MCF 10A (cell line): ENCODE measurements around the gene CCDC88B. TPM values are rescaled to one million over a fixed set of nuclear protein-coding genes. Genes with fewer than 3 reads are reported as not detected.

Source experiments
- BruUV-seq: library from RNA; stranded (reverse); fragments of 400-500 nt; replicated peaks from 2 replicates; lab custom pipeline; 2021; lab: Mats Ljungman, UMichigan
- CTCF ChIA-PET: fragments of 300-600 bp; sonication (Branson Sonifier 250); formaldehyde crosslinking; extraction: SDS; loops from one replicate; lab custom pipeline; 2021; ENCODE audit warnings: antibody characterized with exemption, inconsistent platforms; lab: Yijun Ruan, JAX
- POLR2A ChIA-PET: fragments of 300-600, 350-650 bp; sonication (Branson Sonifier 250); formaldehyde crosslinking; extraction: SDS; loops from one replicate; lab custom pipeline; 2020; ENCODE audit warnings: antibody characterized with exemption, inconsistent platforms; lab: Yijun Ruan, JAX
- DNase-seq: peaks from one replicate; pipeline ENCODE4 v3.0.0-alpha.2; 2018; ENCODE audit not compliant: unreplicated experiment
- H3K27ac Mint-ChIP-seq: one replicate; pipeline ENCODE4 v1.8.0; 2022; ENCODE audit warnings: mild to moderate bottlenecking, low read depth, mixed read lengths; ENCODE audit not compliant: unreplicated experiment
- H3K27me3 Mint-ChIP-seq: one replicate; pipeline ENCODE4 v1.8.0; 2022; ENCODE audit warnings: mixed read lengths; ENCODE audit not compliant: insufficient read depth, unreplicated experiment
- H3K36me3 Mint-ChIP-seq: one replicate; pipeline ENCODE4 v1.8.0; 2022; ENCODE audit warnings: mild to moderate bottlenecking, moderate library complexity, mixed read lengths; ENCODE audit not compliant: insufficient read depth, unreplicated experiment
- H3K4me1 Mint-ChIP-seq: one replicate; pipeline ENCODE4 v1.8.0; 2022; ENCODE audit warnings: mixed read lengths; ENCODE audit not compliant: insufficient read depth, unreplicated experiment
- H3K4me3 Mint-ChIP-seq: one replicate; pipeline ENCODE4 v1.8.0; 2022; ENCODE audit warnings: mild to moderate bottlenecking, moderate library complexity, mixed read lengths; ENCODE audit not compliant: unreplicated experiment
- H3K9me3 Mint-ChIP-seq: one replicate; pipeline ENCODE4 v1.8.0; 2022; ENCODE audit warnings: mixed read lengths; ENCODE audit not compliant: unreplicated experiment
- CTCF ChIP-seq: fragments of 200-600 bp; IDR thresholded peaks from one replicate; pipeline ENCODE4 v1.8.0; 2022; ENCODE audit warnings: antibody characterized with exemption, mild to moderate bottlenecking; ENCODE audit not compliant: unreplicated experiment
- intact Hi-C: fragments of 100-400 bp; cut with micrococcal nuclease; formaldehyde crosslinking; loops from 2 replicates; pipeline ENCODE4 v1.14.1; 2022
- total RNA-seq: library from RNA; stranded (reverse); gene quantifications from 2 replicates; pipeline ENCODE4 v1.2.3, GENCODE V29; 2022

CCDC88B gene
- total RNA-seq, 1 experiment from 2014 or later: 4.2 TPM

GRCh38 chr11:64344787-64345186, 4.8 kb downstream of the CCDC88B start:
- DNase-seq: no peak
- Mint-ChIP-seq H3K27ac (no peak overlapping the region), H3K36me3 (no peaks in the 10 kb centered on the region), H3K4me1 (peaks cover 17% of the 10 kb centered on the region), H3K9me3 (no peaks in the 10 kb centered on the region), H3K27me3 (no peaks in the 10 kb centered on the region), H3K4me3 (no peak overlapping the region)
- intact Hi-C loops: no loop called here
- no peak for TF ChIP-seq CTCF
- ChIA-PET POLR2A (interaction anchor here (1.5 to 5.9 kb wide), 2 partner anchors 9 to 26 kb away, joined by 3 to 39 read pairs; partner anchors contain the start of genes PRDX5 and TRMT112), CTCF (interaction anchor here (0.6 to 1.6 kb wide), 8 partner anchors 8 to 694 kb away, joined by 3 to 8 read pairs (median 4); partner anchors contain the start of genes PRDX5, RPS6KA4 and TRMT112)
- no TSS peak for BruUV-seq

- Mint-ChIP-seq H3K27ac (no peak overlapping the region), H3K36me3 (no peaks in the 10 kb centered on the region), H3K4me3 (no peak overlapping the region), H3K27me3 (no peaks in the 10 kb centered on the region), H3K4me1 (peaks cover 13% of the 10 kb centered on the region), H3K9me3 (no peaks in the 10 kb centered on the region)
- no peak for TF ChIP-seq CTCF
- DNase-seq: peak; percentile 83
- ChIA-PET CTCF (interaction anchor here (1.0 to 2.2 kb wide), 3 partner anchors 8 to 26 kb away, joined by 4 to 14 read pairs (median 5); no protein-coding TSS in a partner anchor), POLR2A (interaction anchor here (0.7 to 5.9 kb wide), 6 partner anchors 8 to 29 kb away, joined by 3 to 39 read pairs (median 6); partner anchors contain the start of genes PRDX5 and TRMT112)
- BruUV-seq: no TSS peak
- intact Hi-C loops: no loop called here
These were observed 7.3 kb downstream of the CCDC88B start for GRCh38 chr11:64347193-64347867.

GRCh38 chr11:64348383-64349024, 8.5 kb downstream of the CCDC88B start:
- no TSS peak for BruUV-seq
- ChIA-PET CTCF (interaction anchor here (0.6 to 2.4 kb wide), 6 partner anchors 10 to 98 kb away, joined by 3 to 20 read pairs (median 6); partner anchors contain the start of genes PLCB3, PRDX5 and TRMT112), POLR2A (interaction anchor here (0.6 to 5.9 kb wide), 4 partner anchors 9 to 37 kb away, joined by 3 to 39 read pairs (median 4); partner anchors contain the start of genes PRDX5, RPS6KA4 and TRMT112)
- H3K4me3 Mint-ChIP-seq: no peak overlapping the region
- intact Hi-C loops: no loop called here
- no peak for TF ChIP-seq CTCF
- H3K27ac Mint-ChIP-seq: no peak overlapping the region
- peaks cover 13% of the 10 kb centered on the region for H3K4me1 Mint-ChIP-seq
- no peaks in the 10 kb centered on the region for H3K27me3 Mint-ChIP-seq
- no peaks in the 10 kb centered on the region for H3K36me3 Mint-ChIP-seq
- DNase-seq: no peak
- no peaks in the 10 kb centered on the region for H3K9me3 Mint-ChIP-seq

GRCh38 chr11:64349025-64349387, 9.0 kb downstream of the CCDC88B start:
- Mint-ChIP-seq H3K27ac (no peak overlapping the region), H3K36me3 (no peaks in the 10 kb centered on the region), H3K27me3 (no peaks in the 10 kb centered on the region), H3K9me3 (no peaks in the 10 kb centered on the region), H3K4me3 (no peak overlapping the region), H3K4me1 (peaks cover 13% of the 10 kb centered on the region)
- no peak for DNase-seq
- no peak for TF ChIP-seq CTCF
- CTCF ChIA-PET: interaction anchor here (0.6 to 2.4 kb wide), 7 partner anchors 8 to 99 kb away, joined by 3 to 20 read pairs (median 5); partner anchors contain the start of genes PLCB3, PRDX5 and TRMT112
- intact Hi-C loops: no loop called here
- POLR2A ChIA-PET: interaction anchor here (0.6 to 5.9 kb wide), 5 partner anchors 8 to 104 kb away, joined by 3 to 39 read pairs (median 4); partner anchors contain the start of genes PRDX5, RPS6KA4 and TRMT112
- no TSS peak for BruUV-seq
